ENCODE results near the gene IMPDH1.

DNA sequence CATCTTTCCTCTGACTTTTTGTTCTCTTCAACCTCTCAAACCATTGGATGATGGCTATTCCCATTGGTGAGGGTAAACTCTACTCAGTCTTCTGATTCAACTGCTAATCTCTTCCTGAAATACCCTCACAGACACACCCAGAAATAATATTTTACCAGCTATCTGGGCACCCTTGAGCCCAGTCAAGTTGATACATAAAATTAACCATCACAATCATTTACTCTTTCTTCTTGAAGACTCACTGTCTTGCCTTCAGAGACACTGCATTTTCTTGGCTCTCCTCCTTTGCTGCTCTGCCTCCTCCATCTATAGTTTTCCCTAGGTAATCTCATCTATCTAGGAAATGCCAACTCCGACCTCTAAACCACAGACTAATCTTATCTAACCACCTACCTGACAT lies 35.7 kb downstream of the IMPDH1 start:
- TF ChIP-seq FOXA1 (IDR thresholded peaks at IDR 0.05; ENCODE audit: borderline replicate concordance), result no peak
- no peak for TF ChIP-seq FOSL1 (tag; conservative IDR thresholded peaks at IDR 0.05)
- TF ChIP-seq RAD21 (CRISPR knock-in tag; conservative IDR thresholded peaks at IDR 0.05 in 1 of 2, IDR thresholded peaks at IDR 0.05 in 1 of 2), result no peak
- TF ChIP-seq POLR2AphosphoS5 (IDR thresholded peaks at IDR 0.05; ENCODE audit: control insufficient read depth, insufficient read depth, low read depth, low read length), result no peak
- no peak for TF ChIP-seq TEAD4 (IDR thresholded peaks at IDR 0.05; ENCODE audit: low read length)
- no peak for TF ChIP-seq TEAD4 (CRISPR knock-in tag; IDR thresholded peaks at IDR 0.05; ENCODE audit: borderline replicate concordance)
- TF ChIP-seq ZNF431 (CRISPR knock-in tag; IDR thresholded peaks at IDR 0.05), result no peak
- TF ChIP-seq KLF10 (CRISPR knock-in tag; IDR thresholded peaks at IDR 0.05), result no peak
- TF ChIP-seq RFX5 (IDR thresholded peaks at IDR 0.05; ENCODE audit: low read depth, low read length), result no peak
